ENCODE data around the gene MTOR. TPM values are rescaled to one million over a fixed set of nuclear protein-coding genes. Genes with fewer than 3 reads are reported as not detected.

The MTOR gene
- total and polyA plus RNA-seq, 2 of the 8 experiments (the other 6 are each of a cell fraction or from before 2014, with no cell fraction given), result 44.2 to 76.8 TPM

DNA sequence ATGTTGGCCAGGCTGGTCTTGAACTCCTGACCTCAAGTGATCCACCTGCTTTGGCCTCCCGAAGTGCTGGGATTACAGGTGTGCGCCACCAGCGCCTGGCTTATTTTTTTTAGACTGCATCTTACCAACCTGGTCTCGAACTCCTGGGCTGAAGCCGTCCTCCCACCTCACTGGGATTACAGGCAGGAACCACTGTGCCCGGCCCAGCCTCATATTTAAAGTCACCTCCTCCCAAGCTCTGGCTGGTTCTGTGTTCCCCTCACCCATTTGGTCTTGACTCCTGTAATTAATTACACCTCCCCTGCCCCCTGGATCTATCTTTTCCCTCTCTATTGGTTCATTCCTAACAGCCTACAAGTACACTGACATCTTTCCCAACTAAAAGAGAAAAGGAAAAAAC is 161.0 kb downstream of the MTOR start (continued):
- TF ChIP-seq, protein P1, sequence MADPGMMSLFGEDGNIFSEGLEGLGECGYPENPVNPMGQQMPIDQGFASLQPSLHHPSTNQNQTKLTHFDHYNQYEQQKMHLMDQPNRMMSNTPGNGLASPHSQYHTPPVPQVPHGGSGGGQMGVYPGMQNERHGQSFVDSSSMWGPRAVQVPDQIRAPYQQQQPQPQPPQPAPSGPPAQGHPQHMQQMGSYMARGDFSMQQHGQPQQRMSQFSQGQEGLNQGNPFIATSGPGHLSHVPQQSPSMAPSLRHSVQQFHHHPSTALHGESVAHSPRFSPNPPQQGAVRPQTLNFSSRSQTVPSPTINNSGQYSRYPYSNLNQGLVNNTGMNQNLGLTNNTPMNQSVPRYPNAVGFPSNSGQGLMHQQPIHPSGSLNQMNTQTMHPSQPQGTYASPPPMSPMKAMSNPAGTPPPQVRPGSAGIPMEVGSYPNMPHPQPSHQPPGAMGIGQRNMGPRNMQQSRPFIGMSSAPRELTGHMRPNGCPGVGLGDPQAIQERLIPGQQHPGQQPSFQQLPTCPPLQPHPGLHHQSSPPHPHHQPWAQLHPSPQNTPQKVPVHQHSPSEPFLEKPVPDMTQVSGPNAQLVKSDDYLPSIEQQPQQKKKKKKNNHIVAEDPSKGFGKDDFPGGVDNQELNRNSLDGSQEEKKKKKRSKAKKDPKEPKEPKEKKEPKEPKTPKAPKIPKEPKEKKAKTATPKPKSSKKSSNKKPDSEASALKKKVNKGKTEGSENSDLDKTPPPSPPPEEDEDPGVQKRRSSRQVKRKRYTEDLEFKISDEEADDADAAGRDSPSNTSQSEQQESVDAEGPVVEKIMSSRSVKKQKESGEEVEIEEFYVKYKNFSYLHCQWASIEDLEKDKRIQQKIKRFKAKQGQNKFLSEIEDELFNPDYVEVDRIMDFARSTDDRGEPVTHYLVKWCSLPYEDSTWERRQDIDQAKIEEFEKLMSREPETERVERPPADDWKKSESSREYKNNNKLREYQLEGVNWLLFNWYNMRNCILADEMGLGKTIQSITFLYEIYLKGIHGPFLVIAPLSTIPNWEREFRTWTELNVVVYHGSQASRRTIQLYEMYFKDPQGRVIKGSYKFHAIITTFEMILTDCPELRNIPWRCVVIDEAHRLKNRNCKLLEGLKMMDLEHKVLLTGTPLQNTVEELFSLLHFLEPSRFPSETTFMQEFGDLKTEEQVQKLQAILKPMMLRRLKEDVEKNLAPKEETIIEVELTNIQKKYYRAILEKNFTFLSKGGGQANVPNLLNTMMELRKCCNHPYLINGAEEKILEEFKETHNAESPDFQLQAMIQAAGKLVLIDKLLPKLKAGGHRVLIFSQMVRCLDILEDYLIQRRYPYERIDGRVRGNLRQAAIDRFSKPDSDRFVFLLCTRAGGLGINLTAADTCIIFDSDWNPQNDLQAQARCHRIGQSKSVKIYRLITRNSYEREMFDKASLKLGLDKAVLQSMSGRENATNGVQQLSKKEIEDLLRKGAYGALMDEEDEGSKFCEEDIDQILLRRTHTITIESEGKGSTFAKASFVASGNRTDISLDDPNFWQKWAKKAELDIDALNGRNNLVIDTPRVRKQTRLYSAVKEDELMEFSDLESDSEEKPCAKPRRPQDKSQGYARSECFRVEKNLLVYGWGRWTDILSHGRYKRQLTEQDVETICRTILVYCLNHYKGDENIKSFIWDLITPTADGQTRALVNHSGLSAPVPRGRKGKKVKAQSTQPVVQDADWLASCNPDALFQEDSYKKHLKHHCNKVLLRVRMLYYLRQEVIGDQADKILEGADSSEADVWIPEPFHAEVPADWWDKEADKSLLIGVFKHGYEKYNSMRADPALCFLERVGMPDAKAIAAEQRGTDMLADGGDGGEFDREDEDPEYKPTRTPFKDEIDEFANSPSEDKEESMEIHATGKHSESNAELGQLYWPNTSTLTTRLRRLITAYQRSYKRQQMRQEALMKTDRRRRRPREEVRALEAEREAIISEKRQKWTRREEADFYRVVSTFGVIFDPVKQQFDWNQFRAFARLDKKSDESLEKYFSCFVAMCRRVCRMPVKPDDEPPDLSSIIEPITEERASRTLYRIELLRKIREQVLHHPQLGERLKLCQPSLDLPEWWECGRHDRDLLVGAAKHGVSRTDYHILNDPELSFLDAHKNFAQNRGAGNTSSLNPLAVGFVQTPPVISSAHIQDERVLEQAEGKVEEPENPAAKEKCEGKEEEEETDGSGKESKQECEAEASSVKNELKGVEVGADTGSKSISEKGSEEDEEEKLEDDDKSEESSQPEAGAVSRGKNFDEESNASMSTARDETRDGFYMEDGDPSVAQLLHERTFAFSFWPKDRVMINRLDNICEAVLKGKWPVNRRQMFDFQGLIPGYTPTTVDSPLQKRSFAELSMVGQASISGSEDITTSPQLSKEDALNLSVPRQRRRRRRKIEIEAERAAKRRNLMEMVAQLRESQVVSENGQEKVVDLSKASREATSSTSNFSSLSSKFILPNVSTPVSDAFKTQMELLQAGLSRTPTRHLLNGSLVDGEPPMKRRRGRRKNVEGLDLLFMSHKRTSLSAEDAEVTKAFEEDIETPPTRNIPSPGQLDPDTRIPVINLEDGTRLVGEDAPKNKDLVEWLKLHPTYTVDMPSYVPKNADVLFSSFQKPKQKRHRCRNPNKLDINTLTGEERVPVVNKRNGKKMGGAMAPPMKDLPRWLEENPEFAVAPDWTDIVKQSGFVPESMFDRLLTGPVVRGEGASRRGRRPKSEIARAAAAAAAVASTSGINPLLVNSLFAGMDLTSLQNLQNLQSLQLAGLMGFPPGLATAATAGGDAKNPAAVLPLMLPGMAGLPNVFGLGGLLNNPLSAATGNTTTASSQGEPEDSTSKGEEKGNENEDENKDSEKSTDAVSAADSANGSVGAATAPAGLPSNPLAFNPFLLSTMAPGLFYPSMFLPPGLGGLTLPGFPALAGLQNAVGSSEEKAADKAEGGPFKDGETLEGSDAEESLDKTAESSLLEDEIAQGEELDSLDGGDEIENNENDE (IDR thresholded peaks at IDR 0.05; ENCODE audit: insufficient replicate concordance, low read length), result no peak
- TF ChIP-seq POLR2A (IDR thresholded peaks at IDR 0.05; ENCODE audit: control extremely low read depth in 1 of 2, low read depth in 2 of 2, low read length in 2 of 2) (no peak), FOSL1 (IDR thresholded peaks at IDR 0.05; ENCODE audit: insufficient read depth, low read depth, low read length) (no peak), POU5F1 (IDR thresholded peaks at IDR 0.05; ENCODE audit: low read depth, low read length) (no peak), SIX5 (IDR thresholded peaks at IDR 0.05; ENCODE audit: low read depth, low read length) (no peak), KDM4A (IDR thresholded peaks at IDR 0.05; ENCODE audit: low read depth, low read length, severe bottlenecking) (no peak), RXRA (IDR thresholded peaks at IDR 0.05; ENCODE audit: insufficient read depth, low read depth, low read length) (no peak), BACH1 (IDR thresholded peaks at IDR 0.05; ENCODE audit: low read length) (no peak), BRCA1 (IDR thresholded peaks at IDR 0.05; ENCODE audit: low read depth, low read length) (no peak), BCL11A (IDR thresholded peaks at IDR 0.05; ENCODE audit: low read depth in 2 of 2, low read length in 2 of 2) (no peak), TCF12 (IDR thresholded peaks at IDR 0.05; ENCODE audit: low read depth, low read length) (no peak), JUN (IDR thresholded peaks at IDR 0.05; ENCODE audit: low read depth, low read length) (no peak), E2F6 (IDR thresholded peaks at IDR 0.05) (no peak)

Measured in H1 (cell line).